HG02840 (cell line): ENCODE measurements around the gene MSRB3.
"Not testable (repeated sequence)": the region's sequence is repeated elsewhere in the genome, so short reads cannot be mapped to it uniquely, and the experiment has no call there.

Experiments used
- ATAC-seq: cut with Tn5 transposase; IDR thresholded peaks from one replicate; pipeline ENCODE4 v1.9.1; 2021; ENCODE audit warnings: mild to moderate bottlenecking, moderate library complexity, moderate number of reproducible peaks; ENCODE audit not compliant: unreplicated experiment, low FRiP score

The MSRB3 gene

DNA sequence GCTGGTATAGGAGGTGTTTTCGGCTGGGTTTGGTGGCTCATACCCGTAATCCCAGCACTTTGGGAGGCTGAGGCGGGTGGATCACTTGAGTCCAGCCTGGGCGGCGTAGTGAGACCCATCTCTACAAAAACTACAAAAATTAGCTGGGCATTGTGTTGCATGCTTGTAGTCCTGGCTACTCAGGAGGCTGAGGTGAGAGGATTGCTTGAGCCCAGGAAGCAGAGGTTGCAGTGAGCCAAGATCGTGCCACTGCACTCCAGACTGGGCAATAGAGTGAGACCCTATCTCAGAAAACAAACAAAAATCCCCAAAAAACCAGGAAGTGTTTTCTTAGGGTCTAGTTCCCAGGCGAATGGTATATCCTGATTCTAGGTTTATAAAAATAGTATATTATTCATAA, 7.0 kb downstream of the MSRB3 start:
- ATAC-seq: not testable (repeated sequence)

DNA sequence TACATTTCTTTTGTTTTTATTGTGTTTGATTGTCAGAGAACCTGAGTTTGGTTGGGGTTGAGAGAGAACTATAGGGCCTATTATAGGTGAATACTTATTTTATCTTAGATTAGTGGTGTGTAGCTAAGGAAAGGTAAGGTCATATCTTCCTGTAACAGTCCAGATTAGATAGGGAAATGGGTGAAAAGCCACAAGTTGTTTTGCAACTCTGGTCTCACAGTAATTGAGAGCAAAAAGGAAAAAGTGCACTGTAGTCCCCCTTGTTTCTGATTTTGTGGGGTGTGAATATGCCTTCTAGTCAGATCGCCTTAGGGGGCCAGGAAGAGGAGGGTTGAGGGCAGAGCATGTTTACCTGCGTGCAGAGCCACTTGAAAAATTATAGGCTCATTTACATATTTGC, 8.9 kb downstream of the MSRB3 start:
- no peak for ATAC-seq

DNA sequence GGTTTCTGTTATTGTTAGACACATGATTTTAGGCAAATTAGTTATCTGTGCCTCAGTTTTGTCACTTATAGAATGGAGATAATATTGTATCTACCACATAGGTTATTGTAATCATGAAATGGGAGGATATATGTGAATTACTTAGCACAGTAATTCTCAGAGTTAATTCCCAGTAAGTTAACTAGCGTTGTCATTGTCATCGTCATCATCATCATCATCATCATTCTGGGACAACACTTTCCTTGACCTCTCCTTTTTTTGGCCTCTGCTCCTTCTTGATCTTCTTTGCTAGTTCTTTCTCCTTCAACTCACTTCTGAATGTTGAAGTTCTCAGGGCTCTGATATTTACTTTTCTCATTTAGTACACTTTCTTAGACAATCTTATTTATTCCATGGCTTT, 13.8 kb downstream of the MSRB3 start:
- no peak for ATAC-seq

DNA sequence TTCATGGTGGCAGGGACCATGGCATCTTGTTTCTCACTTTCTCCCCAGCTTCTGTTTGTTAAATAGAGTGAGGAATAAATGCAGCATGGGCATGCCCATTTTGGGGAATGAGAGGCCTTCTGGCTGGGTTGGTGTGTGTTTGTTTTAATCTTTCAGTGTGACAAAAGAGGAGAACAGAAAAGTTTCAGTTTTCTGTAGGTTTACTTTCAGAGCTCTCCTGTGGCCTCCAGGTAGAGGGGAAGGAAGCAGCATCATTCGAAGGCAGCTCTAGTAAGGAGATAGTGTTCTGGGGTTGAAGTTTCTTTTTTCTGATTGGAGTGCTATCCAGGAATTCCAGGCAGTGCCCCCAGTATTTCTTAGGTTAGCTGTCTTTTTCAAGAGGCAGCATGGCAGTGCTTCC, 15.3 kb downstream of the MSRB3 start:
- no peak for ATAC-seq

DNA sequence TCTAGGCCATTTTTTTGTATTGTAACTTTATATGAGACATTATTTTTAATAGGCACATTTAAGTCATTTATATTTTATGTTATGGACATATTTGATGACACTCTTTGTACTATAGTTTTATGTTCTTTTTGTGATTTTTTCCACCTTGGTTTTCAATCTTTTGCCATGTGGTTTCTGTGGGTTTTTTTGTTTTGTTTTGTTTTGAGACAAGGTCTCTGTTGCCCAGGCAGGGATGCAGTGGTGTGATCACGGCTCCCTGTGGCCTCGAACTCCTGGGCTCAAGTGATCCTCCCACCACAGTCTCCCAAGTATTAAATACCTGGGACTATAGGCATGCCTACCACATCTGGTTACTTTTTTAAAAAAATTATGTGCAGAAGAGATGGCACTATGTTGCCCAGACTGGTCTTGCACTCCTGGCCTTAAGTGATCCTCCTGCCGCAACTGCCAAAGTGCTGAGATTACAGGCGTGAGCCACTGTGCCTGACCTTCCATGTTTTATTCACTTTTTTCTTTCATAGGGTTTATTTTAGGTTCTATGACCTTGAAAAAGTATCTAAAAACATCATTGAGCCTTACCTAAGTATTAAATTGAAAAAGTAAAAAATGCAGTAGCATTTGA, 16.3 kb downstream of the MSRB3 start:
- ATAC-seq: no peak

DNA sequence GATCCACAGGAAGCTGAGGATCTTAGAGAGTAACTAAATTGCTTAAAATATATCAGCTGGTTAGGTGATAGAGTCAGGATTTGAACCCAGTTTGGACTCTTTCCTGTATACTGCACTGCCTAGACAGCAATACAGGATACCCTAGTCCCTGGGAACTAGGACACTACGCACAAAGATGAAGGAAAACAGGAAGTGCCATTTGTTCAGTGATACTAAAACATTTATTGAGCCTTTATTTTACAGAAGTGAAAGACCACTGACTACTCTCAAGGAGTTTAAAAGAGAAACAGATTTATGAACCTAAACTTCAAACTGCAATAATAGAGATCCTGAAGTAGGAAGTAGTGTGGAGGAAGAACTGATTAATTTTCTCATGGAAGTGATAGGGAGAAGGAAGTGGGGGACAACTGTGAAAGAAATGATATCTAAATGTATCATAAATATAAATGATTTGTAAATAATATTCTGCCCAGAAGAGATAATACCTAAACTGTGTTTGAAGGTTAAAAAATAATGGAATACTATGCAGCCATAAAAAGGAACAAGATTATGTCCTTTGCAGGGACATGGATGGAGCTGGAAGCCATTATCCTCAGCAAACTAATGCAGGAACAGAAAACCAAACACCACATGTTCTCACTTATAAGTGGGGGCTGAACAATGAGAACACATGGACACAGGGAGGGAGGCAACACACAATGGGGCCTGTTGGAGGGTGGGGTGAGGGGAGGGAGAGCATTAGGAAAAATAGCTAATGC, 18.2 kb downstream of the MSRB3 start:
- ATAC-seq: no peak

DNA sequence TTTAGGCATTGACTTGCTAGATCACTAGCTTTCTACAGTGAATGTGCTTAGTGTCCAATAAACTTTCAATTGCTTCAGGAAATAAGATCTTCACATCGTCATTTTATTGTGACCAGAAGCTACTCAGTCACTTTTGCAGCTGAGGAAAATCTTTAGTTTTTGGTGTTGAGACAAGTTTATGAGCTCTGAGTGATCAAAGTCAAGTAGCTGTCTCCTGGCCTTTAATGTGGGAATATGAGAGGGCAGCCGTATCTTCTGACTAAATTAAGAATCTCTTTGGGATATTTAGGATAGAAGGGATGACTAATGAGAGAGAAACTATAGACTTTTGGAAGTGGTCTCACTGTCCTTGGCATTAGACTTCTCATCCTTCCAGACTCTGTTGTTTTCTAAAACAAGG, 21.6 kb downstream of the MSRB3 start:
- no peak for ATAC-seq

DNA sequence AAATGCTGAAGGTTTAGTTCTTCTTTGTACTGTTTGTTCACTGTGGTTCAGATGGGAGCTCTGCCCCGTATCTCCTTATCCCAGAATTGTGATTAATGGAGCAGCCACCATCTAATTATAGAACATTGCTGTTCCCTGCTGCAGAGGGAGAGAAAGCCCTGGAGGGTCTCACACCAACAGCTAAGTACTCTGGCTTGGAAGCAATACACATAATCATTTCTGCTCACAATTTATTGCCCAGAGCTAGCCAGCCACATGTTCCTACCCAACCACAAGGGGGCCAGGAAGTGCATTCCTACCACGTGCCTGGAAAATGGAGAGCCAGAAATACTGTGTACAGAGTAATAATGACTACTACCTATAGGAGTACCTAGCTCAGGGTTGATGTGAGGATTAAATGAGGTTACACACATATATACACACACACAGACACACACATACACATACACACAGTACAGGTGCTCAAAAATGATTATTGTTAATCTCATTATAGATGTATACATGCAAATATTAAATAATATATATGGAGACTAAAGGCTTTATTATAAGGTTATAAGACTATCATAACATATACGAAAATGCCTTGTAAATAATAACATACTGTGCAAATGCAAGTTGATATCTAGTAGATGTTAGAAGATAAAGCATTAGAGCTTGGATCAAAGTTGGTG, 22.3 kb downstream of the MSRB3 start:
- ATAC-seq: no peak

DNA sequence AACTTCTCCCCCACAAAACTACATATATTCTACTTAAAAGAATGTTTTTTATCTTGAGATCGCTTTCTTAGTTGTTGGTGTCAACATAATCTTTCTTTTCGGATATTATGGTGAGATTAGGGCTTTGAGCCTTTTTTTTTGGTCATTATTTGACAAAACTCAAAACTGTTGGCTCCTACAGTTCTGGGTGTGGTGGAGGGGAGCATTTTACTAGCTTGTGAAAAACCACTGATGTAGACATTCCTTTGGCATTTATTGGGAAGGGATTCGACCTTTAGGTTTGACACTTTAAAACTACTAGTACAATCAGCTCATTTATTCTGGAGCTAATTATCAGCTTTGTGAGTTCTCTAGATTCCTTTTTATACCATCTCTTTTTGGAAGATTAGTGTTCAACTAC, 24.4 kb downstream of the MSRB3 start:
- no peak for ATAC-seq

DNA sequence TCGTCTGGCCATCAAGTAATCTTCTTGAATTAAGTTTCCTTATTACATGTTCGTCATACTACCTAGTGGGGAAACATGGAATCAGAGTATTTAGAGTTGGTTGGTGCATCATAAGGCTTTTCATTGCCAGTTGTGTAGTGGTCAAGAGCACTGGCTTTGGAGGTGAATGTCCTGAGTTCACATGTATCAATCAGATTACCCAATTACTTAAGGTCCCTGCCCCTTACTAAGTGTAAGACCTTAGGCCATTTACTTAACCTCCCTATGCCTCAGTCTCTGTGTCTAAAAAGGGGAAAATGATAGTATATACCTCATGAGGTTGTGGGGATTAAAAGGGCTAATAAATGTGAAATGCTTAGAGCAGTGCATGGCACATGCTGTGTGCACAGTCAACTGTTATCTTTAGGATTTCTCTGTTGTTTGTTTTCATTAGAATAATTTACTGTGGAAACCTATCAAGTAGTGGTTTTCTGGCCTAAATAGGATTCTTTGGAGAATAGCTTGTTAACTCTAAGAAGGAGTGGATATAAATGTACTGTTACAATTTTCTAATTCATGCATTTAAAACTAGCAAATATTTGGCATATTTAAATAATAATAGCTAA, 27.0 kb downstream of the MSRB3 start:
- ATAC-seq: no peak

DNA sequence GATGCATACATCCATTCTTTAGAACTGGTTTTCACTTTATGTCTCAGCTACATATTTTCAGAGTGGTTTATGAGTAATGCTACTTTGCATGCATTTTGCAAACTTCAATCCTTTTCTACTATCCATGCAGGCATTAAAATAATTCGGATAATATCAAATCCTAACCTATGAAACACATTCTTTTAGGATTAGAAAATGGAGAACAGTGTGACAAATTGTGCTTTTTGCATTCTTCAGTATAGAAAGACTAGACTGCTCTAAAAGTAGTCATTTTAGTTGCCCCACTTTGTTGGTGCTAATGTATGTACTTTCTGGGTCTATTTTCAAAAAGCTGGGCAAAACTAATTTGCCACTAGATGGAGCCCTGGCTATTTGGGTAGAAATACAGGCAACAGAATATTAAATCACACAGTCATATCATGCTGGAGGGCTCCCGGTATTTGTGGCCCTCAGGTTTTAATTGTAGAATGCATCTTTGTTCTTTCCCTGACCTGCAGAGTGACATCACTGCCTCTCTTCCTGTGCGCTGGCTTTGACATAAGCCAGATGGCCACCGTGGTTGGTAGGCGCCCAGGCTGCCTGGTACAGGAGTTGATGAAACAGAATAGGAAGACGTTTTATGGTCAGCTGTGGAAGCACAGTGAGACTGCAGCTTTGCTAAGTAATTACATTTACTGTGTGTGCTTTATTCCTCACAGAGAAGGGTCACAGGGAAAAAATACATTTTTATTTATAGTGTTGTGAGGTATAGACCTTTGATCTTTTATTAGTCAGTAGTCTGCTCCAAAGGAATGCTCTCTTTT, 28.1 kb downstream of the MSRB3 start:
- ATAC-seq: no peak

DNA sequence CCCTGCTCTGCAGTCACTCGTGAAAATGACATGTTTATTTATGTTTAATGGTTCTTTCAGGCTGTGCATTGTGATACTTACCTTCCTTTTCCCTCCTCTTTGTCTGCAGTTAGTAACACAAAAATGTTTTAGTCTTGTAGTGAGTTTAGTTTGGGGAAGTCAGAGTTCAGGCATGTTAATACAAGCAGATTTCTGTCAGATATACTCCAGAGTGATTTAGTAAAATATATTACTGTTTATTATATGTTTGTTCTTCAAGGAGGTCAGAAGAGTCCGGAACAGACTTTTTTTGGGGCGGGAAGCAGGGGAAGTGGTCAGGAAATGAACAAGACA, 28.7 kb downstream of the MSRB3 start:
- no peak for ATAC-seq

DNA sequence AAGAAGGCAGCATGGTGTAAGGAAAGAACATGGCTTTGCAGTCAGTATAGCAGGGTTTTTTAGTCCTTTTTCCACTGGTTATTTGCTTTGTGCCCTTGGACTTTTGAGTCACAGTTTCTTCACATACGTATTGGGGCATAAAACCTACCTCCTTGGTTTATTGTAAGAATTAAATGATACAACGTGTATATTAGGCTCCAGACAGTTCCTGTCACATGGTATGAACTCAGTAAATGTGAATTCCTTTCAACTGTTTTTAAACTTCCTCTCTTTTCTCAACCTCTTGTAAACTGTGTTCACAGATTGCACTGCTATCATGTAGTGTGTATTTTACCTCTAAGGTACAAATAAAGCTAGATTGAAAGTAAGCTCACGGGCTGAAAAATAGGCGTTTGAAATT, 29.5 kb downstream of the MSRB3 start:
- ATAC-seq: no peak

DNA sequence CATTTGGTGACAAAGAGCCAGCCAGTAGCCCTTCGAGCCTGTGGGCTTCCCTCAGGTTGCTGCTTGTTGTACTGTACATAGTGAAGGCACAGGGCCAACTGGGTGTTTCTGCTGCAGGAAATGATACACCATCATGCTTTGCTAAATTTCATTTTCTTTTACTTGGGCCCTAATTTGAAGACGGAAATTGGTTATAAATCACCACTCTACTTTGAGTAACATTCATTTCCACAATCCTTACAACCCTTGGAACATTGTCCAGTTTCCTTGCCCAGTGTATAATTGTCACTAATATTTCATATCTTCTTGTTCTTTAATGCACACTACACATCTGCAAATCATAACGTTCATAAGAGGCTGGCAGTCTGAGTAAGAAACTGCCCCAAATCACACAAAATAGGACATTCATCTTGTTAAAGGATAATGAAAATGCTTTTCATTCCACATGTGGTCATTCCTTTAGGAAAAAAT, 30.2 kb downstream of the MSRB3 start:
- no peak for ATAC-seq

DNA sequence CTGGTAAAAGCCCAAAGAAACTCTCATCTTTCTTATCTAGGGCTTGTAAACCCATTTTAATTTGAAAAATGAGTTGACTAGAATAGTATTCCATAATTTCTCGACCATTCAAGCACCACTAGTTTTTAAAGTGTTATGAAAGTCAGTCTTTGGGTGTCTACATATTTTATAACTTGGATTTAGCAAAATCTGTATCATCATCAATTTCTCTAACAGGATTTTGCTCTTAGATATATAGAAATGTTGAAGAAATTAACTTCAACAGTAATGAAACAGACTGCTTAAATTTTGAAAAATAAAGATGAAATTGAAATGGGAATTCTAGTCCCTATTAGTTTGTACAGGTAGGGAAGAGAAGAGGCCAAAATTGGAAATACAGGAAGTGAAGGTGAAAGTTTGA, 32.8 kb downstream of the MSRB3 start:
- ATAC-seq: no peak

DNA sequence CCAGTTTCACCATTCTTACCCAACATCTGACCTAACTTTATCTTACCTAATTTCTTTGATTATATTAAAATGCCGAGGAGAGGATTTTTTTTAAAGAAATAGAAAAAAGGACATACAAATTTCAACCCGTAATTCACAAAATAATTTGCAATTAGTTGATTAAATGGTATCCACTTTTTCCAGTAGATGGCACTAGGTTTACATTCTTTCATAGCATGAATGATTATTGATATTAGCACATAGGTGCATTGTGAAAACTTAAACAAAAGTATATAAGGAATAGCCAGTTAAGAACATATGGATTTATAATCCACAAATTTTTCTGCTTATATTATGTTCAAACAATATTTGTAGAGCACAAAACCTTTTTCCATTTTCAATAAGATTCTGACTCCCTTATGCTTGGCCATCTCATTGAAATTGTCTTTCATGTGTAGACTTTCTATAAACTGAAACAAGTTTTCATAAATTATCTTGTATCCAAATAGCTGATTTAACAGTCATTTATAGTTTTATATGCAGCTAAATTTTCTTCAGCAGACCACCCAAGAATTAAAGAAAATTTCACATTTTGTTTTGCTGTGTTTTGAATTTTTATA, 35.3 kb downstream of the MSRB3 start:
- ATAC-seq: no peak

DNA sequence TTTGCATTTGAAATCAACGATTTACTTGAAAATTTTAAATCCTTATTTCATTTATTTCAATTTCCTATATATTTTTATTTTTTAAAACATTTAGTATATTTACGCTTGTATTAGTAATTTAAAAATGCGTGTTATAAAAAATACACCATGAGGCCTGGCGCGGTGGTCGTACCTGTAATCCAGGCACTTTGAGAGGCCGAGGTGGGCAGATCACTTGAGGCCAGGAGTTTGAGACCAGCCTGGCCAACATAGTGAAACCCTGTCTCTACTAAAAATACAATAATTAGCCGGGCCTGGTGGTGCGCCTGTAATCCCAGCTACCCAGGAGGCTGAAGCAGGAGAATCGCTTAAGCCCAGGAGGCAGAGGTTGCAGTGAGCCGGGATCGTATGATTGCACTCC, 36.8 kb downstream of the MSRB3 start:
- ATAC-seq: not testable (repeated sequence)

DNA sequence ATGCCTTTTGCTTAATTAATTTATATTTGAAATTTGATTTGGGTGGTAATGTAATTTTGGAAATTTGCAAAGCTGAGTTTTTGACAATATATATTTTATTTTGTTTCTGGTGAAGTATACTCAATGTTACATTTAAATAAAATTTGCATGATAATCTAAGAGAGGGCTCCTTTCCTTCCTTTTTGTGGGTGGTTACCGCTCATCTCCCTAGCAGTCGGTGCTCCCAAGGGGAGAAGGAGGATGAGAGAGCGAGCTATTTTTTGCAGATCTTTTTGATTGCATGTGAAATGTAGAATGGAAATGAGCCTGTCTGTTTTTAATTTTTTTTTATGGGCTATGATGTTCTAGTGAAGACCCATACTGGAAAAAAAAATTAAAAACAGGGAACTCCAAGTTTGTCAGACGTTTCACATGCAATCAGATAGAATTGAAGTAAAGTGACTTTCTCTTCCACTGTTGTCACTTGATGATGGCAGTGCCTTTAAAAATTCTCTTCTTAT, 39.8 kb downstream of the MSRB3 start:
- ATAC-seq: no peak

DNA sequence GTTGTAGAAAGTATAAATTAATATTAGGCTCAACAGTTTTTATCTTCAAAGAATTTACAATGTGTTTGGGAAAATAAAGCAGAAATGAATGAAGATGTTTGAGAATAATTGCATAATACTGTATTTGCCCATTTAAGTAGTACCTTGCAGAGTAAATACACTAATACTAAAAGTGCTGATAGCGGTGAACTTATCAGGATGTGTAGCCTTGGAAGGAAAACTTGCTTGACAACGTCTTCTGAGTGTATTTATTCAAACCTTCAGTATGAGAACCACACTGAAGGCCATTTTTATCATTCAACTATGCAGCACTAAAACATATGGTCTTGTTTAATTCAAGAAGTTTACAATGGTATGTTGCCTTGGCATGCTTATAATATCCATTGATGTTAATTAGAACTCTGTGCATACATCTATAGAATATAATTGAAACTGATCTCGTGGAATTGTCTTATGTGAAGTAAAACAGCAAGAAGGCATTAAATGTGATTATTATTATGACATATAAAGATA, 41.3 kb downstream of the MSRB3 start:
- ATAC-seq: no peak

DNA sequence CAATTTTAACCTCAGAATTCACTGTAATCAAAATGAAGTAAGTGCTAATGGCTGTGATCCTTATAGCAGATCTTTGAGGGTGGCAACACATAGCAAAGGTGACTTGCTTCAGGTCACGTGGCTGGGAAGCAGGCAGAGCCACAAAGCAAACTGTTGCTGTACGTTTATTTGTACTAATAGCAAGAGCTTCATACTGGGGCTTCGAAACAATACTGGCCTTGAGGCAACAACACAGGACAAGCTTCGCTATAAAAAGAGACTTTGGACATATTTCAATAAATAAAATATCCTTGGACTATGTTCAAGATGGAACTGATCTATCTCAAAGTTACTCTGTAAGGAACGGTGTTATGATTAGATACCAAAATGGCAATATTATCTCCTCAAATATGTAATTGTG, 44.6 kb downstream of the MSRB3 start:
- no peak for ATAC-seq
